HEK293T (cell line): ENCODE results near the gene FBN1.

Experiments used
- BHLHE40 ChIP-seq: fragments of 450-650 bp; IDR thresholded peaks from 2 replicates; pipeline ENCODE4 v1.6.1; 2016; ENCODE audit warnings: mild to moderate bottlenecking, moderate library complexity, borderline replicate concordance
- CTBP1 ChIP-seq: fragments of 450-650 bp; IDR thresholded peaks from 2 replicates; pipeline ENCODE4 v1.6.1; 2016; ENCODE audit warnings: borderline replicate concordance
- FOXA1 ChIP-seq: fragments of 450-650 bp; IDR thresholded peaks from 2 replicates; pipeline ENCODE4 v1.6.1; 2016; ENCODE audit warnings: mild to moderate bottlenecking
- FOXK2 ChIP-seq: fragments of 450-650 bp; IDR thresholded peaks from 2 replicates; pipeline ENCODE4 v1.6.1; 2016; ENCODE audit warnings: mild to moderate bottlenecking
- LEF1 ChIP-seq: fragments of 450-650 bp; IDR thresholded peaks from 2 replicates; pipeline ENCODE4 v1.6.1; 2017; ENCODE audit warnings: mild to moderate bottlenecking, borderline replicate concordance
- NFRKB ChIP-seq: fragments of 450-650 bp; IDR thresholded peaks from 2 replicates; pipeline ENCODE4 v1.6.1; 2016; ENCODE audit warnings: mild to moderate bottlenecking, moderate library complexity
- SP1 ChIP-seq: fragments of 450-650 bp; IDR thresholded peaks from 2 replicates; pipeline ENCODE4 v1.6.1; 2017
- SUZ12 ChIP-seq: fragments of 450-650 bp; IDR thresholded peaks from 2 replicates; pipeline ENCODE4 v1.6.1; 2016; ENCODE audit warnings: mild to moderate bottlenecking
- ZNF384 ChIP-seq: fragments of 450-650 bp; IDR thresholded peaks from 2 replicates; pipeline ENCODE4 v1.6.1; 2016

- TF ChIP-seq ZNF384: no peak
- TF ChIP-seq FOXA1: no peak
- no peak for TF ChIP-seq SP1
- no peak for TF ChIP-seq FOXK2
- no peak for TF ChIP-seq CTBP1
- TF ChIP-seq BHLHE40: no peak
- TF ChIP-seq LEF1: no peak
- TF ChIP-seq NFRKB: no peak
- no peak for TF ChIP-seq SUZ12
Observed at GRCh38 chr15:48533982-48534381, 111.5 kb downstream of the FBN1 start.
